Glutamatergic neuron (in vitro differentiated cells): ENCODE measurements around the gene FJX1. TPM values are rescaled to one million over a fixed set of nuclear protein-coding genes. Genes with fewer than 3 reads are reported as not detected.

Experiments
- DNase-seq: peaks from one replicate; pipeline ENCODE4 v3.0.0; 2022
- H3K27ac Mint-ChIP-seq: one replicate; pipeline ENCODE4 v1.8.0; 2020; ENCODE audit warnings: mild to moderate bottlenecking, mixed read lengths, inconsistent platforms; ENCODE audit not compliant: unreplicated experiment
- H3K27me3 Mint-ChIP-seq: one replicate; pipeline ENCODE4 v1.8.0; 2020; ENCODE audit warnings: mild to moderate bottlenecking, moderate library complexity, mixed read lengths, inconsistent platforms; ENCODE audit not compliant: unreplicated experiment
- H3K36me3 Mint-ChIP-seq: one replicate; pipeline ENCODE4 v1.8.0; 2020; ENCODE audit warnings: mild to moderate bottlenecking, mixed read lengths, inconsistent platforms; ENCODE audit not compliant: unreplicated experiment
- H3K4me1 Mint-ChIP-seq: one replicate; pipeline ENCODE4 v1.8.0; 2020; ENCODE audit warnings: mild to moderate bottlenecking, low read depth, mixed read lengths, inconsistent platforms; ENCODE audit not compliant: unreplicated experiment
- H3K4me3 Mint-ChIP-seq: one replicate; pipeline ENCODE4 v1.8.0; 2020; ENCODE audit warnings: mild to moderate bottlenecking, mixed read lengths, inconsistent platforms; ENCODE audit not compliant: unreplicated experiment
- H3K9me3 Mint-ChIP-seq: one replicate; pipeline ENCODE4 v1.8.0; 2020; ENCODE audit warnings: mild to moderate bottlenecking, moderate library complexity, mixed read lengths, inconsistent platforms; ENCODE audit not compliant: unreplicated experiment
- CTCF ChIP-seq: fragments of 200-600 bp; sonication (generic); IDR thresholded peaks from one replicate; pipeline ENCODE4 v1.5.0; 2021; ENCODE audit not compliant: partially characterized antibody, unreplicated experiment
- total RNA-seq: library from RNA; stranded (reverse); fragmentation: NEBNext Ultra II Directional; extraction: Animal tissue kit (Norgen Biotek cat#: 25700); gene quantifications from one replicate; pipeline ENCODE4 v1.2.1, GENCODE V29; 2021; ENCODE audit not compliant: unreplicated experiment

Gene FJX1
- total RNA-seq, 1 donor from 2014 or later = 74.3 TPM

- Mint-ChIP-seq H3K9me3 (no peaks in the 10 kb centered on the region), H3K27ac (no peak overlapping the region), H3K27me3 (peaks cover 4% of the 10 kb centered on the region), H3K4me1 (no peaks in the 10 kb centered on the region), H3K4me3 (no peak overlapping the region), H3K36me3 (no peaks in the 10 kb centered on the region)
- TF ChIP-seq CTCF = no peak
- DNase-seq = no peak
Observed at GRCh38 chr11:35582033-35582432, 36.2 kb upstream of the FJX1 start.

GRCh38 chr11:35583126-35583525 lies 35.1 kb upstream of the FJX1 start:
- Mint-ChIP-seq H3K4me3 (no peak overlapping the region), H3K4me1 (no peaks in the 10 kb centered on the region), H3K27me3 (peaks cover 6% of the 10 kb centered on the region), H3K36me3 (no peaks in the 10 kb centered on the region), H3K9me3 (no peaks in the 10 kb centered on the region), H3K27ac (no peak overlapping the region)
- no peak for TF ChIP-seq CTCF
- no peak for DNase-seq

GRCh38 chr11:35583843-35584242 lies 34.4 kb upstream of the FJX1 start:
- H3K27me3 Mint-ChIP-seq = peaks cover 6% of the 10 kb centered on the region
- H3K4me3 Mint-ChIP-seq = no peak overlapping the region
- H3K4me1 Mint-ChIP-seq = no peaks in the 10 kb centered on the region
- no peaks in the 10 kb centered on the region for H3K9me3 Mint-ChIP-seq
- no peak overlapping the region for H3K27ac Mint-ChIP-seq
- no peaks in the 10 kb centered on the region for H3K36me3 Mint-ChIP-seq
- no peak for DNase-seq
- TF ChIP-seq CTCF = no peak

- peaks cover 6% of the 10 kb centered on the region for H3K27me3 Mint-ChIP-seq
- no peak overlapping the region for H3K4me3 Mint-ChIP-seq
- no peak overlapping the region for H3K27ac Mint-ChIP-seq
- no peak for DNase-seq
- H3K9me3 Mint-ChIP-seq = no peaks in the 10 kb centered on the region
- H3K36me3 Mint-ChIP-seq = no peaks in the 10 kb centered on the region
- H3K4me1 Mint-ChIP-seq = no peaks in the 10 kb centered on the region
- no peak for TF ChIP-seq CTCF
Observed at GRCh38 chr11:35584321-35584720, 33.9 kb upstream of the FJX1 start.

- no peak overlapping the region for H3K4me3 Mint-ChIP-seq
- no peaks in the 10 kb centered on the region for H3K9me3 Mint-ChIP-seq
- no peaks in the 10 kb centered on the region for H3K36me3 Mint-ChIP-seq
- no peak for DNase-seq
- H3K4me1 Mint-ChIP-seq = no peaks in the 10 kb centered on the region
- H3K27ac Mint-ChIP-seq = no peak overlapping the region
- TF ChIP-seq CTCF = no peak
- H3K27me3 Mint-ChIP-seq = peaks cover 6% of the 10 kb centered on the region
Observed at GRCh38 chr11:35585416-35585815, 32.8 kb upstream of the FJX1 start.
